DND-41 (cell line): ENCODE data around the gene KCNK15.

Experiments used
- CTCF ChIP-seq: IDR thresholded peaks from 2 replicates; pipeline ENCODE4 v1.5.1; 2012; ENCODE audit warnings: borderline replicate concordance, low read length, moderate library complexity, mild to moderate bottlenecking; ENCODE audit not compliant: poor library complexity, severe bottlenecking; ENCODE audit errors: extremely low read depth
- EZH2 ChIP-seq: IDR thresholded peaks from 3 replicates; pipeline ENCODE4 v1.6.1; 2012; ENCODE audit warnings: borderline replicate concordance, low read depth, mild to moderate bottlenecking, moderate library complexity, low read length, inconsistent platforms; ENCODE audit not compliant: severe bottlenecking

- TF ChIP-seq CTCF (no peak), EZH2 (no peak)
Measured at GRCh38 chr20:44754554-44754953, 8.9 kb downstream of the KCNK15 start.
